Cortex of kidney (tissue), 1 donor: ENCODE results near the gene DTX2.
"Not testable (repeated sequence)": the region's sequence is repeated elsewhere in the genome, so short reads cannot be mapped to it uniquely, and the experiment has no call there.

ENCODE experiments used
- DNase-seq: peaks from one replicate; lab custom pipeline; 2025; lab: John Stamatoyannopoulos, UW

Gene DTX2

GRCh38 chr7:76512941-76513816, 51.7 kb downstream of the DTX2 start:
- DNase-seq = no peak

GRCh38 chr7:76513817-76514799, 52.6 kb downstream of the DTX2 start:
- no peak for DNase-seq

GRCh38 chr7:76514926-76515771, 53.6 kb downstream of the DTX2 start:
- no peak for DNase-seq

- no peak for DNase-seq
Measured at GRCh38 chr7:76515999-76516443, 54.5 kb downstream of the DTX2 start.

- not testable (repeated sequence) for DNase-seq
Measured at GRCh38 chr7:76516932-76517331, 55.4 kb downstream of the DTX2 start.

GRCh38 chr7:76526183-76526582, 64.7 kb downstream of the DTX2 start:
- DNase-seq = not testable (repeated sequence)

- DNase-seq = not testable (repeated sequence)
Measured at GRCh38 chr7:76531643-76532042, 70.1 kb downstream of the DTX2 start.

GRCh38 chr7:76543197-76543596, 81.7 kb downstream of the DTX2 start, which contains the start of gene SPDYE16:
Gene SPDYE16 (minus strand): TSS chr7:76543297. CDS start chr7:76541459, 1,838 bp downstream.
- DNase-seq = not testable (repeated sequence)

GRCh38 chr7:76549025-76549854, 87.7 kb downstream of the DTX2 start:
- peak; percentile 54 for DNase-seq

- not testable (repeated sequence) for DNase-seq
Measured at GRCh38 chr7:76549855-76550248, 88.3 kb downstream of the DTX2 start.

GRCh38 chr7:76551992-76552391, 90.5 kb downstream of the DTX2 start:
- DNase-seq = not testable (repeated sequence)
